Measurements from ENCODE around the gene ATIC.

Gene ATIC

GRCh38 chr2:215328066-215328465, 16.2 kb downstream of the ATIC start:
- Mint-ChIP-seq H3K36me3 (ENCODE audit: low read depth) (peaks cover 64% of the 10 kb centered on the region), H3K4me1 (ENCODE audit: low read depth) (peaks cover 15% of the 10 kb centered on the region)

GRCh38 chr2:215332872-215333595, 21.2 kb downstream of the ATIC start:
- Mint-ChIP-seq H3K27ac (no peak overlapping the region), H3K9me3 (no peaks in the 10 kb centered on the region), H3K27me3 (ENCODE audit: low read depth) (no peaks in the 10 kb centered on the region), H3K36me3 (ENCODE audit: low read depth) (peaks cover 66% of the 10 kb centered on the region), H3K4me3 (no peak overlapping the region), H3K4me1 (ENCODE audit: low read depth) (peaks cover 9% of the 10 kb centered on the region)
- no peak for DNase-seq (ENCODE audit: low spot score)

More at GRCh38 chr2:215328066-215328465, 16.2 kb downstream of the ATIC start:
- H3K9me3 Mint-ChIP-seq = no peaks in the 10 kb centered on the region
- no peak for DNase-seq (ENCODE audit: low spot score)
- H3K27ac Mint-ChIP-seq = no peak overlapping the region
- no peak overlapping the region for H3K4me3 Mint-ChIP-seq
- H3K27me3 Mint-ChIP-seq (ENCODE audit: low read depth) = no peaks in the 10 kb centered on the region

- no peaks in the 10 kb centered on the region for H3K9me3 Mint-ChIP-seq
Measured at GRCh38 chr2:215338883-215339679, 27.2 kb downstream of the ATIC start.

DNA sequence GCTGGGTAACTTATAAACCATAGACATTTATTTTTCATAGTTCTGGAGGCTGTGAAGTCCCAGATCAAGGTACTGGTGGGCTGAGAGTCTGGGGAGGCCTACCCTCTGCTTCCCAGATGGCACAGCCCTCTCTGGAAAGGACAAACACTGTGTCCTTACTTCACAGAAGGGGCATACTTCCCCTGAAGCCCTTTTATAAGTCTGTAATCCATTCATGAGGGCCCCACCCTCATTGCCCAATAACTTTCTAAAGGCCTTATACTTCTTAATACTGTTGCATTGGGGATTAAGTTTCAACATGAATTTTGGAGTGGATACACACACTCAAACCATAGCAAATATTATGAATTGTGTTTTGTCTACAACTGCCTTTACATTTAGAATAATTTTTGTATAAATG, 36.0 kb downstream of the ATIC start:
- Mint-ChIP-seq H3K4me3 (no peak overlapping the region), H3K27ac (no peak overlapping the region), H3K27me3 (ENCODE audit: low read depth) (no peaks in the 10 kb centered on the region), H3K9me3 (no peaks in the 10 kb centered on the region), H3K36me3 (ENCODE audit: low read depth) (peaks cover 70% of the 10 kb centered on the region), H3K4me1 (ENCODE audit: low read depth) (no peaks in the 10 kb centered on the region)
- DNase-seq (ENCODE audit: low spot score) = no peak

More at GRCh38 chr2:215338883-215339679, 27.2 kb downstream of the ATIC start:
- no peaks in the 10 kb centered on the region for H3K27me3 Mint-ChIP-seq (ENCODE audit: low read depth)
- no peaks in the 10 kb centered on the region for H3K4me1 Mint-ChIP-seq (ENCODE audit: low read depth)
- peaks cover 72% of the 10 kb centered on the region for H3K36me3 Mint-ChIP-seq (ENCODE audit: low read depth)
- DNase-seq (ENCODE audit: low spot score) = no peak
- no peak overlapping the region for H3K4me3 Mint-ChIP-seq
- H3K27ac Mint-ChIP-seq = no peak overlapping the region

DNA sequence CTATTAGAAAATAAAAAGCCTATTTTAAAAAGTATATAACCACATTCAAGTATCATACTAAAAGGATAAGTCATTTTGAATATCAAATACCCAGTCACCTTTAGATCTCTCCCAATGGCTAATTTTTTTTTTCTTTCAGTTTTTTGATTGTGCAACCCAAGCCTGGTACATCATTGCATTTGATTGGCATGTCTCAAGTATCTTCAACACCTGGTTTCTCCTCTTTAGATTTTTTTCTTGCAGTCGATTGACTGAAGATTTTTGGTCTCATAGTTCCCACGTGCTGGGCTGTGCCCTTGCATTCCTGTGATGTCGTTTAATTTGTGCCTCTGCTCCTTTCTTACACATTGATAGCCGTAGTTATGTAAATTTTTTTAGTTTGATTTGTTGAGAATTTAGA, 40.7 kb downstream of the ATIC start:
- Mint-ChIP-seq H3K36me3 (ENCODE audit: low read depth) (peaks cover 43% of the 10 kb centered on the region), H3K9me3 (no peaks in the 10 kb centered on the region), H3K27ac (no peak overlapping the region), H3K4me3 (no peak overlapping the region), H3K4me1 (ENCODE audit: low read depth) (no peaks in the 10 kb centered on the region), H3K27me3 (ENCODE audit: low read depth) (no peaks in the 10 kb centered on the region)
- no peak for DNase-seq (ENCODE audit: low spot score)

GRCh38 chr2:215354771-215355695, 43.2 kb downstream of the ATIC start:
- no peaks in the 10 kb centered on the region for H3K27me3 Mint-ChIP-seq (ENCODE audit: low read depth)
- no peak overlapping the region for H3K27ac Mint-ChIP-seq
- no peak for DNase-seq (ENCODE audit: low spot score)
- H3K36me3 Mint-ChIP-seq (ENCODE audit: low read depth) = peaks cover 30% of the 10 kb centered on the region
- H3K4me3 Mint-ChIP-seq = no peak overlapping the region
- H3K9me3 Mint-ChIP-seq = no peaks in the 10 kb centered on the region
- no peaks in the 10 kb centered on the region for H3K4me1 Mint-ChIP-seq (ENCODE audit: low read depth)

GRCh38 chr2:215355801-215356200, 43.9 kb downstream of the ATIC start:
- H3K4me3 Mint-ChIP-seq = no peak overlapping the region
- no peak for DNase-seq (ENCODE audit: low spot score)
- peaks cover 25% of the 10 kb centered on the region for H3K36me3 Mint-ChIP-seq (ENCODE audit: low read depth)
- H3K27me3 Mint-ChIP-seq (ENCODE audit: low read depth) = no peaks in the 10 kb centered on the region
- H3K27ac Mint-ChIP-seq = no peak overlapping the region
- no peaks in the 10 kb centered on the region for H3K9me3 Mint-ChIP-seq
- H3K4me1 Mint-ChIP-seq (ENCODE audit: low read depth) = no peaks in the 10 kb centered on the region

DNA sequence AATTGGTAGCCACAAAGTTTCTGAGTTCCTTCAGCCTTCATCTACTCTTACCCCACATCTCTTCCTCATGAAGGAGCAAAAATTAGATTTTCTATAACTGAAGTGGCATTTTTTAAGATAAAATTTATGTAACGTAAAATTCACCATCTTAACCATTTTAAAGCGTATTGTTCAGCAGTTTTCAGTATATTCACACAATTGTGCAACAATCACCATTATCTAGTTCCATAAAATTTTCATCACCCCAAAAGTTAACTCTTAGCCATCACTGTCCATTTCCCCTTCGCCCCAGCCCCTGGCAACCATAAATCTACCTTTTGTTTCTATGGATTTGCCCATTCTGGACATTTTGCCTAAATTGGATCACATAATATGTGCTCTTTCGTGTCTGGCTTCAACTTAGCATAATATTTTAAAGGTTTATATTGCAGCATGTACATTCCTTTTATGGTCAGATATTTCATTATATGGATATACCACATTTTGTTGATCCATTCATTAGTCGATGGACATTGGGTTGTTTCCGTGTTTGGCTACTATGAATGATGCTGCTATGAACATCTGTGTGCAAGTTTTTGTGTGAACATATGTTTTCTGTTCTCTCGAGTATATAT, 44.6 kb downstream of the ATIC start:
- DNase-seq (ENCODE audit: low spot score) = no peak
- no peak overlapping the region for H3K4me3 Mint-ChIP-seq
- no peaks in the 10 kb centered on the region for H3K27me3 Mint-ChIP-seq (ENCODE audit: low read depth)
- no peaks in the 10 kb centered on the region for H3K9me3 Mint-ChIP-seq
- H3K27ac Mint-ChIP-seq = no peak overlapping the region
- no peaks in the 10 kb centered on the region for H3K4me1 Mint-ChIP-seq (ENCODE audit: low read depth)
- H3K36me3 Mint-ChIP-seq (ENCODE audit: low read depth) = peaks cover 20% of the 10 kb centered on the region

DNA sequence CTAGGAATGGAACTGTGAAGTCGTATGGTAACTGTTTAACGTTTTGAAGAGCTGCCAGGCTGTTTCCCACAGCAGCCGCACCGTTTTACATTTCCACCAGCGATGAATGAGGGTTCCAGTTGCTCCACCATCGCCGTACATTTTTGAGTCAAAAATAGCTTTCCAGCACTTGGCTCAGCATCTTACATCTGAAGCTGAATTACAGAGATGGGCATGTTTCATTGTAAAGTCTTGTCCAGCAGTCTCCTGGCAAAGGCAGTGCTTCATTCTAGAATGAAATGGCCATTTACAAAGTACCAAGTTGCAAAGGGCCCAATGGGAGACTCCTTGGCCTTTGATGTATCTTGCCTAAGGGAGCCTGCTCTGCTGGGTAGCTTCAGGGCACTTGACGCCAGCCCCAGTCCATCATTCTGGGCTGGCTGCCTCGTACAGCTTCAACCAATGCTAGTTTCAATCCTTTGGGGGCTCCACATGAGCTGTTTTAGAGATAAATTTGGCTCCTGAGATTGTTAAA, 45.1 kb downstream of the ATIC start:
- H3K9me3 Mint-ChIP-seq = no peaks in the 10 kb centered on the region
- H3K27ac Mint-ChIP-seq = no peak overlapping the region
- H3K36me3 Mint-ChIP-seq (ENCODE audit: low read depth) = peaks cover 14% of the 10 kb centered on the region
- no peak overlapping the region for H3K4me3 Mint-ChIP-seq
- no peaks in the 10 kb centered on the region for H3K27me3 Mint-ChIP-seq (ENCODE audit: low read depth)
- DNase-seq (ENCODE audit: low spot score) = no peak
- H3K4me1 Mint-ChIP-seq (ENCODE audit: low read depth) = no peaks in the 10 kb centered on the region

- Mint-ChIP-seq H3K4me1 (ENCODE audit: low read depth) (no peaks in the 10 kb centered on the region), H3K9me3 (no peaks in the 10 kb centered on the region), H3K27ac (no peak overlapping the region), H3K36me3 (ENCODE audit: low read depth) (peaks cover 16% of the 10 kb centered on the region), H3K4me3 (no peak overlapping the region), H3K27me3 (ENCODE audit: low read depth) (no peaks in the 10 kb centered on the region)
- DNase-seq (ENCODE audit: low spot score) = no peak
Measured at GRCh38 chr2:215357660-215358059, 45.8 kb downstream of the ATIC start.

- no peak overlapping the region for H3K27ac Mint-ChIP-seq
- no peak overlapping the region for H3K4me3 Mint-ChIP-seq
- no peak for DNase-seq (ENCODE audit: low spot score)
- H3K27me3 Mint-ChIP-seq (ENCODE audit: low read depth) = no peaks in the 10 kb centered on the region
- peaks cover 16% of the 10 kb centered on the region for H3K36me3 Mint-ChIP-seq (ENCODE audit: low read depth)
- H3K4me1 Mint-ChIP-seq (ENCODE audit: low read depth) = no peaks in the 10 kb centered on the region
- H3K9me3 Mint-ChIP-seq = no peaks in the 10 kb centered on the region
Measured at GRCh38 chr2:215358312-215358845, 46.5 kb downstream of the ATIC start.

- H3K36me3 Mint-ChIP-seq (ENCODE audit: low read depth) = peaks cover 19% of the 10 kb centered on the region
- no peaks in the 10 kb centered on the region for H3K9me3 Mint-ChIP-seq
Measured at GRCh38 chr2:215358891-215359575, 47.2 kb downstream of the ATIC start.

GRCh38 chr2:215359576-215359922, 47.7 kb downstream of the ATIC start:
- H3K4me1 Mint-ChIP-seq (ENCODE audit: low read depth) = no peaks in the 10 kb centered on the region

More at GRCh38 chr2:215358891-215359575, 47.2 kb downstream of the ATIC start:
- Mint-ChIP-seq H3K4me1 (ENCODE audit: low read depth) (no peaks in the 10 kb centered on the region), H3K4me3 (no peak overlapping the region), H3K27me3 (ENCODE audit: low read depth) (no peaks in the 10 kb centered on the region), H3K27ac (no peak overlapping the region)
- no peak for DNase-seq (ENCODE audit: low spot score)

More at GRCh38 chr2:215359576-215359922, 47.7 kb downstream of the ATIC start:
- H3K36me3 Mint-ChIP-seq (ENCODE audit: low read depth) = peaks cover 21% of the 10 kb centered on the region
- no peaks in the 10 kb centered on the region for H3K27me3 Mint-ChIP-seq (ENCODE audit: low read depth)
- H3K9me3 Mint-ChIP-seq = no peaks in the 10 kb centered on the region
- no peak overlapping the region for H3K4me3 Mint-ChIP-seq
- no peak for DNase-seq (ENCODE audit: low spot score)
- no peak overlapping the region for H3K27ac Mint-ChIP-seq
